ENCODE results near the gene IQSEC1. TPM values are rescaled to one million over a fixed set of nuclear protein-coding genes. Genes with fewer than 3 reads are reported as not detected.

Gene IQSEC1
- total and polyA plus RNA-seq, 2 donors (not counting 3 experiments of a cell fraction or from before 2014, with no cell fraction given): 5.2 to 18.0 TPM

DNA sequence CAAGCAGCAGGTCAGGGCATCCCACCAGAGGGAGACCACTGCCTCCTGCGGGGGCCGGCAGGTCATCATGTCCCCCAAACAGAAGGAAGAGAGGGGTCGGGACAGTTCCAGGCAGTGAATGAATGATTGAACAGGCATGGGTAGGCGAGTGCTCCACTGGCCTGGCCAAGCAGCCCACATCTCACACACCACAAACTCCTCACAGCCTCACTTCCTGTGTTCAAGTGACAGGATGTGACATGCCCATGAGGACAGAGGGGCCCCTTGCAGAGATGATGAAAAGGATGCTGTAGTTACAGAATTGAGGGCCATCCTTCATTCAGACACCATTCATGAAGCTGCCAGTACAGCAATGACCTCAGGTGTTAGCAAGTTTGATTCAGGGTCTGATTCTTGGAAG, 3.7 kb downstream of the IQSEC1 start:
- ChIA-PET CTCF (no interaction called here), POLR2A (no interaction called here)
- Histone ChIP-seq H3K4me3 (replicated peaks in 1 of 3; ENCODE audit: insufficient read depth in 1 of 3, low read depth in 1 of 3, low read length in 3 of 3) (no peak overlapping the region), H3K4me1 (ENCODE audit: control insufficient read depth, extremely low read depth, insufficient read depth, low read length) (no peaks in the 10 kb centered on the region), H2AFZ (ENCODE audit: low read depth, low read length) (no peak overlapping the region), H3K4me2 (ENCODE audit: insufficient read depth, low read length) (no peak overlapping the region), H4K20me1 (replicated peaks; ENCODE audit: control insufficient read depth, extremely low read depth, insufficient read depth, low read length) (no peaks in the 10 kb centered on the region), H3K9ac (replicated peaks; ENCODE audit: extremely low read depth, insufficient read depth, low read length) (no peak overlapping the region), H3K27ac (ENCODE audit: insufficient read depth, low read depth, low read length) (no peak overlapping the region), H3K27me3 (ENCODE audit: control insufficient read depth in 2 of 2, insufficient read depth in 2 of 2, low read length in 2 of 2) (peaks cover 3 to 13% of the 10 kb centered on the region in 2 experiments), H3K9me1 (replicated peaks; ENCODE audit: control insufficient read depth, extremely low read depth, insufficient read depth, low read length) (no peaks in the 10 kb centered on the region), H3K79me2 (ENCODE audit: control insufficient read depth, insufficient read depth, low read length) (no peaks in the 10 kb centered on the region), H3K36me3 (ENCODE audit: control insufficient read depth in 2 of 2, extremely low read depth in 1 of 2, insufficient read depth in 2 of 2, low read length in 2 of 2) (no peaks in the 10 kb centered on the region), H3K9me3 (replicated peaks; ENCODE audit: control insufficient read depth, insufficient read depth, low read length) (no peaks in the 10 kb centered on the region)
- dilution Hi-C loops (cut with MboI; ENCODE audit: extremely low pct_ligation_motif_present, low sequenced_read_pairs) (no loop called here), intact Hi-C loops (cut with micrococcal nuclease) (no loop called here)
- FAIRE-seq (no peak), DNase-seq (ENCODE audit: low read depth, low spot score) (no peak)
- no peak for TF ChIP-seq POLR2AphosphoS5 (IDR thresholded peaks at IDR 0.05; ENCODE audit: insufficient read depth, low read depth, low read length)
- TF ChIP-seq MYC (IDR thresholded peaks at IDR 0.05; ENCODE audit: low read depth, low read length): no peak
- TF ChIP-seq, protein P1, sequence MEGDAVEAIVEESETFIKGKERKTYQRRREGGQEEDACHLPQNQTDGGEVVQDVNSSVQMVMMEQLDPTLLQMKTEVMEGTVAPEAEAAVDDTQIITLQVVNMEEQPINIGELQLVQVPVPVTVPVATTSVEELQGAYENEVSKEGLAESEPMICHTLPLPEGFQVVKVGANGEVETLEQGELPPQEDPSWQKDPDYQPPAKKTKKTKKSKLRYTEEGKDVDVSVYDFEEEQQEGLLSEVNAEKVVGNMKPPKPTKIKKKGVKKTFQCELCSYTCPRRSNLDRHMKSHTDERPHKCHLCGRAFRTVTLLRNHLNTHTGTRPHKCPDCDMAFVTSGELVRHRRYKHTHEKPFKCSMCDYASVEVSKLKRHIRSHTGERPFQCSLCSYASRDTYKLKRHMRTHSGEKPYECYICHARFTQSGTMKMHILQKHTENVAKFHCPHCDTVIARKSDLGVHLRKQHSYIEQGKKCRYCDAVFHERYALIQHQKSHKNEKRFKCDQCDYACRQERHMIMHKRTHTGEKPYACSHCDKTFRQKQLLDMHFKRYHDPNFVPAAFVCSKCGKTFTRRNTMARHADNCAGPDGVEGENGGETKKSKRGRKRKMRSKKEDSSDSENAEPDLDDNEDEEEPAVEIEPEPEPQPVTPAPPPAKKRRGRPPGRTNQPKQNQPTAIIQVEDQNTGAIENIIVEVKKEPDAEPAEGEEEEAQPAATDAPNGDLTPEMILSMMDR (IDR thresholded peaks at IDR 0.05; ENCODE audit: extremely low read depth in 1 of 2, insufficient read depth in 1 of 2, low read depth in 1 of 2, low read length in 2 of 2): no peak
- no peak for TF ChIP-seq FOS (IDR thresholded peaks at IDR 0.05; ENCODE audit: borderline replicate concordance, insufficient read depth, low read length)
- no peak for TF ChIP-seq GATA2 (IDR thresholded peaks at IDR 0.05; ENCODE audit: insufficient read depth, insufficient read length, low read depth, low read length)
- no peak for TF ChIP-seq MAX (IDR thresholded peaks at IDR 0.05; ENCODE audit: insufficient read depth, insufficient read length)
- no peak for TF ChIP-seq JUN (IDR thresholded peaks at IDR 0.05; ENCODE audit: borderline replicate concordance, insufficient read depth, insufficient read length, low read depth)
- no peak for TF ChIP-seq POLR2A (IDR thresholded peaks at IDR 0.05; ENCODE audit: low read depth, low read length)
- no peak for TF ChIP-seq EZH2 (IDR thresholded peaks at IDR 0.05; ENCODE audit: borderline replicate concordance, low read depth, low read length, severe bottlenecking)
- BruUV-seq (replicated peaks): no TSS peak
